Rectal smooth muscle tissue (tissue), 1 donor: ENCODE measurements around the gene S100A4.
"Not testable (repeated sequence)": the region's sequence is repeated elsewhere in the genome, so short reads cannot be mapped to it uniquely, and the experiment has no call there.

Experiments
- H3K27ac ChIP-seq: one replicate; pipeline ENCODE4 v1.7.0; 2013; ENCODE audit warnings: low read depth, low read length, inconsistent platforms
- H3K27me3 ChIP-seq: one replicate; pipeline ENCODE4 v1.7.0; 2013; ENCODE audit warnings: low read length; ENCODE audit not compliant: control insufficient read depth, insufficient read depth
- H3K36me3 ChIP-seq: one replicate; pipeline ENCODE4 v1.7.0; 2013; ENCODE audit warnings: low read length; ENCODE audit not compliant: control insufficient read depth, insufficient read depth
- H3K4me1 ChIP-seq: one replicate; pipeline ENCODE4 v1.7.0; 2013; ENCODE audit warnings: low read length; ENCODE audit not compliant: control insufficient read depth, insufficient read depth
- H3K4me3 ChIP-seq: one replicate; pipeline ENCODE4 v1.7.0; 2013; ENCODE audit warnings: low read length
- H3K9ac ChIP-seq: one replicate; pipeline ENCODE4 v1.7.0; 2013; ENCODE audit warnings: low read length

Gene S100A4

DNA sequence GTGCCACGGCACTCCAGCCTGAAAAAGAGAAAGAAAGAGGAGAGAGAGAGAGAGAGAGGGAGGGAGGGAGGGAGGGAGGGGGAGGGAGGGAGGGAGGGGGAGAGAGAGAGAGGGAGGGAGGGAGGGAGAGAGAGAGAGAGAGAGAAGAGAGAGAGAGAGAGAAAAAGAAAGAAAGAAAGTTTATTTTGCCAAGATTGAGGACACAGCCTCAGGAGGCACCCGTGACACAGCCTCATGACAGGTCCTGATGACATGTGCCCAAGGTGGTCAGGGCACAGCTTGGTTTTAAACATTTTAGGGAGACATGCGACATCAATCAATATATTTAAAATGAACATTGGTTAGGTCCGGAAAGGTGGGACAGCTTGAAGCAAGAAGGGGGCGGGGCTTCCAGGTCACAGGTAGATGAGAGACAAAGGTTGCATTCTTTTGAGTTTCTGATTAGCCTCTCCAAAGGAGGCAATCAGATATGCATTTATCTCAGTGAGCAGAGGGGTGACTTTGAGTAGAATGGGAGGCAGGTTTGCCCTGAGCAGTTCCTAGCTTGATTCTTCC, 25.4 kb downstream of the S100A4 start:
- not testable (repeated sequence) for H3K9ac ChIP-seq, H3K27me3 ChIP-seq, H3K4me1 ChIP-seq, H3K27ac ChIP-seq, H3K4me3 ChIP-seq, H3K36me3 ChIP-seq

DNA sequence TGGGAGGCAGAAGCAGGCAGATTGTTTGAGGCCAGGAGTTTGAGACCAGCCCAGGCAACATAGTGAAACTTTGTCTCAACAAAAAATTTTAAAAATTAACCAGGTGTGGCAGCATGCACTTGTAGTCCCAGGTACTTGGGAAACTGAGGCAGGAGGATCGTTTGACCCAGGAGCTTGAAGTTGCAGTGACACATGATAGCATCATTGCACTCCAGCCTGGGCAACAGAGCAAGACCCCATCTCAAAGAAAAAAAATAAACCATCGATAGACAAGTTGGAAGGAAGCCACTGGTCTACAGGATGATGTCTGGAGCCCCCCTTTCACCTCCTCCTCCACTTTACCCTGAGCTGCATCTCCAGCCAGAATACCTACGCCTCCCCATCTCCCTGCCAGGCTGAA, 26.4 kb downstream of the S100A4 start:
- no peak overlapping the region for H3K4me3 ChIP-seq
- H3K36me3 ChIP-seq: no peaks in the 10 kb centered on the region
- no peaks in the 10 kb centered on the region for H3K4me1 ChIP-seq
- H3K9ac ChIP-seq: no peak overlapping the region
- no peaks in the 10 kb centered on the region for H3K27me3 ChIP-seq
- no peak overlapping the region for H3K27ac ChIP-seq

DNA sequence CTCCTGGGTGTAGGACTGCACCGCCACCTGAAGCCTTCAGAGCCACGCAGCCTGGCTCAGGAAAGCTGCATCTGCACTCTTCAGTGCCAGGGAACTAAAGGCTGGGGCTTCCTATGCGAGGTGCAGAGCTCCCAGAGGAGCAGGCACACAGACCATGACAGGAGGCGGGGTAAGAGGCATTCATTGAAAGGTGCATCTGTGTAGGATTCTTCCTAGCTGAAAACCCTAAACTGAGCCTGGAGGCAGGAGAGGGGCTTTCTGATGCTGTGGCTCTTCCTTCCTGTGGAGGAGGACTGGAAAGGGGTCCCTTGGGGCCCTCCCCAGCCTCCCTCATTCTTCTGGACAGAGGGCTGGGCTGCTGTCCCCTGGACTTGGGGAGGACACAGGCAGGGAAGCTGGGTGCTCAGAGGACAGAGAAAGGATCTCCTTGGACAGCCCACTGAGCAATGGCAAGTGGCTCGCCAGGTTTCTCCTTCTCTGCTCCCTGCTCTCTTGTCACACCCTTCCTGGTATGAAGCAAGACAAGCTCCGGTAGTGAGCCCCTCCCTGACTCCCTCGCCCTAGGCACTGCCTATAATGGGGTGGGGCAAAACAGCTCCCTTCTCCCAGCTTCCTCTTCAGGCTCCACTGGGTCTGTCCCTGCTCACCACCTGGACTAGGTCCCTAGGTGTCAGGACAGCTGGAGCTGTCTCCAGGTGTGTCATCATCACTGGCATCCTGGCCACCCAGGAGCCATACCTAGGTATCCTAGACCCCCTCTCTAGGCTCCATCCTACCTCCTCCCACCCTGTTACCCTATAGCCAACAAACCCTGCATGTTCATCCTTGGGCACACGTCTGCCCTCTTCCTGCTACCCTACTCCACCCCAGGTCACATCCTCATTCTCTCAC, 29.9 kb downstream of the S100A4 start:
- H3K36me3 ChIP-seq: no peaks in the 10 kb centered on the region
- H3K27ac ChIP-seq: no peak overlapping the region
- H3K9ac ChIP-seq: peak overlapping the region; percentile 42
- H3K4me1 ChIP-seq: no peaks in the 10 kb centered on the region
- H3K27me3 ChIP-seq: no peaks in the 10 kb centered on the region
- H3K4me3 ChIP-seq: no peak overlapping the region

DNA sequence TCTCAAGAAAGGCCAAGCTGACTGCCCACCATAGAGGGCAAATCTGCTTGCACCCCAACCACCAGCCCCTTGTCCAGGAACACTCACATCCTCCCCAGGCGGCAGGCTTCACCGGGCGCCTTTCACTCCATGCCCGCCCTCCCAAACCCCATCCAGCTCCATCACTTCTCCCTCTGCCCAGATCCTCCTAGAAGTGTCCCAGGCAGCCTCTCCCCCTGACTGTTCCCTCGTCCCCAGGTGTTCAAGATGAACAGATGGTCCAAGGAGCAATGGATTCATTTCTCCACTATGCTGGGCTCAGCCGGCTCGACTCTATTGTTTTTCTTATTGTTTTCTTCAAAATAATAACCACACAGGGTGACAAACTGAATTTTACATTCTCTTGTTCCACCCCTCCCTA, 31.9 kb downstream of the S100A4 start:
- Histone ChIP-seq H3K27me3 (no peaks in the 10 kb centered on the region), H3K4me3 (no peak overlapping the region), H3K36me3 (no peaks in the 10 kb centered on the region), H3K9ac (no peak overlapping the region), H3K27ac (no peak overlapping the region), H3K4me1 (no peaks in the 10 kb centered on the region)

DNA sequence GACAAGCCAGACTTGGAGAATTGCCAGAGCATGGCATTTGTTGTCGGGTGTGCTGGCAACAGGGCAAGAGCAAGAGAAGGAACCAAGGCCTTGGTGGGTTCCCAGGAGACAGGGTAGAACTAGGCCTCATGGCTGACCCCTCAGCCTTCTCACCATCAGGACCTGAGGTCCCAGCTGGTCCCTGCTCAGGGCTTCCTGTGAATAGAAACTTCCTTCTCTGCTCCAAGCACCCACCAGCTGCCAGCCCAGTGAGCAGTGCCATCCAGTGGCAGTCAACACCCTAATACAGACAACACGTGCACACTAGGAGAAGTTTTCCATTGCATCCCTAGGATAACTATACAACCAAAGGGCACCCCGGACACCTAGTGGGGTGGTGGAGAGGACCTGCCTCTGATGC, 32.6 kb downstream of the S100A4 start:
- no peak overlapping the region for H3K27ac ChIP-seq
- H3K9ac ChIP-seq: no peak overlapping the region

DNA sequence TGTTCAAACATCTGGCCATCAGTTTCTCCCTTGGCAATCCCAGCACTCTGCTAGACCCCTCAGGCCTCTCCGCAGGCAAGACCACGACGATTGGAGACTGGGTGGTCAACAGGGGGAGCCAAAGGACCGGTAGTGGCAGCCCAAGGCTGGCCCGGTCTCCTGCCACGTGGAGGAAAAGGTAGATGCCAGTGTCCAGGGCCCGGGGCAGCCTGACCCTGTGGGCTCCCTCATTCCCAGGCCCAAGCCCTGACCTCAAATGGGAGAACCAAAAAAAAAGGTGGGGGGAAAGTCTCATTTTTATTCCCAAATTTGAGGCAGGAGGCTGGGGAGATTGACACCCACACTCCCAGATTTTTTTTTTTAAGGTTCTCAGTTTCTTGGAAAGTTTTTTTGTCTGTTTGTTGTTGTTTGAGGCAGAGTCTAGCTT, 34.6 kb downstream of the S100A4 start:
- H3K36me3 ChIP-seq: no peaks in the 10 kb centered on the region
- no peak overlapping the region for H3K27ac ChIP-seq
- H3K4me1 ChIP-seq: peaks cover 17% of the 10 kb centered on the region
- no peak overlapping the region for H3K4me3 ChIP-seq
- H3K9ac ChIP-seq: no peak overlapping the region
- no peaks in the 10 kb centered on the region for H3K27me3 ChIP-seq

More for the DNA sequence above, 32.6 kb downstream of the S100A4 start:
- Histone ChIP-seq H3K4me1 (no peaks in the 10 kb centered on the region), H3K27me3 (no peaks in the 10 kb centered on the region), H3K36me3 (no peaks in the 10 kb centered on the region), H3K4me3 (no peak overlapping the region)

DNA sequence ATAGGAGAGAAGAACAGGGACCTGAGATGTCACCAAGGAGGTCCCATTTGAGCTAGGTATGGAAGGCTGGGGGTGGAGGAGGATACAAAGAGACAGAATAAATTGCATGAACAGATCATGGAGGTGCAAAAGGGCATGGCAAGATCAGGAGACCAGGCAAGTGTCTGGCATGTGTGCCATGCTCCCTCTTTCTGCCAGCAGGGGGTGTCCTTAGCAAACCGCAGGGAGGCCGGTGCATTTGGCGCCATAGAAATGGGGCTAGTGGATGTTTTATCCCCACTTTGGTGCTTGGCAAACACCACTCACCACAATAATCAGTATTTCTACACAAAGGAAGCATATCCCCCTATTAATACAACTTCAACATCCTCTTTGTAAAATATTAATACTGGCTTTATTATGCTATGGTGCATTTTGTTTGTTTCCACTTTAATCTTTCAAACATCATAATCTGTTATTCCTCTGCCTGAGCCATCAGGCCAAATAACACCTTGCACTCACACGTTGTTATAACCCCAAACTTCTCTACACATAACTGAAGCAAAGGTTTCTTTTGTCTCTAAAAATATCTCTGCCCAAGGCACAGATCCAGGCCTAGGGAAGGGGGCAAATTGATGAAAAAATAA, 35.8 kb downstream of the S100A4 start:
- H3K27ac ChIP-seq: no peak overlapping the region
- peaks cover 17% of the 10 kb centered on the region for H3K4me1 ChIP-seq
- no peak overlapping the region for H3K4me3 ChIP-seq
- H3K27me3 ChIP-seq: no peaks in the 10 kb centered on the region
- H3K9ac ChIP-seq: no peak overlapping the region
- H3K36me3 ChIP-seq: no peaks in the 10 kb centered on the region

DNA sequence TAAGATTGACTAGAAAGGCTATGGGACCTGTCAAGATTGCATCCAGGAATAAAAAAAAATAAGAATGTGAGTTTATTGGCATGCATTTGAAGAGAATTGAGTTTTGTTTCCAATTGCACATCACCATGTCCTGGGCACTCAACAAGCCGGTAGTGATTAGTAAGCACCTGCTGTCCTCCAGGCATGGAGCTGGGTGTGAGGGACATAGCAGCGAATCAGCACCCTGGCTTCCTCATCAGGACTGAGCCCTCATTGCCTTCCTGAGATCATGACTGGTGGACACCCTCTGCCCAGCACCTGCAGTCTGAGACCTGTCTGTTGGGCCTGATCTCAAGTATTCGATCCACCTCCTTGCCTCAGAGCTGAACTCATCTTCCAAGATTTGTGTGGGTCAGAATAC, 36.6 kb downstream of the S100A4 start:
- H3K4me3 ChIP-seq: no peak overlapping the region
- no peaks in the 10 kb centered on the region for H3K36me3 ChIP-seq
- H3K27me3 ChIP-seq: no peaks in the 10 kb centered on the region
- H3K27ac ChIP-seq: no peak overlapping the region
- peaks cover 17% of the 10 kb centered on the region for H3K4me1 ChIP-seq
- H3K9ac ChIP-seq: no peak overlapping the region

DNA sequence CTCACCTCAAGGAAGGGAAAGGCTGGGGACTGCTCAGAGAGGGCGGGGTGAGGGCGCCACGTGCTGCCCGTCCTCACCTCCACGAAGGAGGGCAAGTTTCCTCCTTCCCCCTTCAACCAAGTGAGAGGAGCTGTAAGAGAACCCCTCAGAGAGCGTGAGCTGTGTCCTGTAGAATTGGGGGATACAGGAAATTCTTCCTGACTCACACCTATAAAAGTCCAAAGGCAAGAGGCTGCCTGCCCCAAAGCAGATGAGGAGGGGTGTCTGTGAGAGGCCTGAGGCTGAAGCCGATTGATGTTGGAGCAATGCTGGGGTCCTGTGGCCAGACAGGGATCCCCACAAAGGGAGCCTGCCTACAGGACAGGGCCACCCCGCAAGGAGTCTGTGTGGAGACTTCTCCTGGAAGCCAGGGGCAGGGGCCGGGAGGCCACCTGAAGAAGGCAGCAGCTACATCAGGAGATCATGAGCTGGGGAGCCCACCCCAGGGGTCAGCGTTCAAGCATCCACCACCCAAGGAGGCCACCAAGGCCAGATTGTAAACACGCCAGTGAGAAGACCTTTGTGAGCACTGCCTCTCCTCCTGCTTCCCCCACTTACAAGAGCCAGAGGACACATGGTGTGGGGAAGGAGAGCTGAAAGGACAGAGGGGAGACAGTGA, 37.6 kb downstream of the S100A4 start:
- Histone ChIP-seq H3K27ac (peak overlapping the region; percentile 90), H3K4me1 (peaks cover 17% of the 10 kb centered on the region), H3K36me3 (no peaks in the 10 kb centered on the region), H3K27me3 (no peaks in the 10 kb centered on the region), H3K9ac (no peak overlapping the region), H3K4me3 (no peak overlapping the region)

DNA sequence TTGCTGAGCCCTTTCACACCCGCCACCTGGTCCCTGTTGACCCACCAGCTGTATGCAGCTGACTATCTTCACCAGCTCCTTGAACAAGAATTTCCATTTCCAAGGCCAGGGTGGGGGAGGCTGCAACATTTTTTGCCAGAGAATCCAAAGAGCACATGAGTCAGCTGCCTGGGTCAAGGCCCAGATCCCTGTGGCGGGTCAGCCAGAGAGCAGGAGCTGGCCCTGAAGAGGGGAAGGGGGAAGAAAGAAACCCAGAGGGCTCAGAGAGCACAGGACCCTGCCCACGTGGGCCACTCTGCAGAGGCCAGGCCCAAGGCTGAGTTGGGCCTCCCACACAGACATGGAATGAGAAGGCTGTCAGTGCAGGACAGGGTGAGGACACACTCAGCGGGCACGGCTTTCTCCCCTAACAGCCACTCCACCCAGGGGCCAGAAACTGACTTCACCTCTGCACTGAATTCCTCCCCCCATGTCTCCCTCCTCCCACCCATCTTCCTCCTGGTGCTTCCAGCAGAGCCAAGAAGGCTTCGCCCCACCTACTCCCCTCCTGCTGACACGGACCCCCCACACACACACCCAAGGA, 38.7 kb downstream of the S100A4 start:
- H3K4me1 ChIP-seq: peaks cover 17% of the 10 kb centered on the region
- peak overlapping the region; percentile 42 for H3K4me3 ChIP-seq
- no peaks in the 10 kb centered on the region for H3K27me3 ChIP-seq
- peak overlapping the region; percentile 90 for H3K27ac ChIP-seq
- no peaks in the 10 kb centered on the region for H3K36me3 ChIP-seq
- H3K9ac ChIP-seq: no peak overlapping the region

DNA sequence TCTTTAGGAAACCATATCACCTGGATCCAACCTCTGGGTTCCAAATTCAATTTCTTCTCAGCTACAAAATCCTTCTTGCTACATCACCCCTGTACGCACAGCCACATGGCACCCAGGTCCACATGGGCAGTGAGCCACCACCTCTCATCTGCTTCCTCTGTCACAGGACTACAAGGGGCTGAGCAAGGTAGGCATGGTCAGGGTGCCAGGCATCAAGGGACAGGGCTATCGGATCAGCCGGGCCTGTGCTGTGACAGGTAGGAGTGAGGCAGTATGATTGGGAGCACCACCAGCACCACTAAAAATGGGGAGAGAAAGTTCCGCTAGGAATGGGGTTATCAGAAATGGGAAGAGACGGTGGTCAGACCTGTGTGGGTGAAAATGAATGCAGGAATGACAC, 39.2 kb downstream of the S100A4 start:
- H3K36me3 ChIP-seq: no peaks in the 10 kb centered on the region
- no peaks in the 10 kb centered on the region for H3K27me3 ChIP-seq
- H3K27ac ChIP-seq: peak overlapping the region; percentile 90
- H3K9ac ChIP-seq: no peak overlapping the region
- H3K4me3 ChIP-seq: no peak overlapping the region
- peaks cover 17% of the 10 kb centered on the region for H3K4me1 ChIP-seq

DNA sequence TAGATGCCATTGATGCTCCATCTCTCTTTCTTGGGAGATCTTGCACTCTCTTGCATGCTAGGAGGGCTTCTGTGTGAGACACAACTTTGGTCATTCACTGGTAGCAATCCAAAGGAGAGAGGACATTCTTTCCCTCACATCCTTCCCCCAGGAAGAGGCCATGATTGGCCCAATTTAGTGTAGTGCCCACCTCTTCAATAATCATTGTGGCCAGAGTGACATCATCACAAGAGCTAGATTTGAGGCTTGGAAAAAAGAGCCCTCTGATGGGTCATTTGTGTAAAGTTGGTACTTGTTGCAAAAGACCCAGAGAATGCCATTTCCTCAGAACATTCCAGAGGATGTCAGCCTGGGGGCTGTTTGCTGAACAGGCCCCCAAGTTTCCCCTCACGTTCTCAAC, 40.0 kb downstream of the S100A4 start:
- Histone ChIP-seq H3K9ac (no peak overlapping the region), H3K27ac (peak overlapping the region; percentile 18), H3K36me3 (no peaks in the 10 kb centered on the region), H3K4me1 (peaks cover 17% of the 10 kb centered on the region), H3K4me3 (no peak overlapping the region), H3K27me3 (no peaks in the 10 kb centered on the region)
